KMS-11 (cell line): ENCODE results near the gene RAB11FIP2.

ENCODE experiments used
- H2AFZ ChIP-seq: fragments of 200-600 bp; sonication (generic); 2 replicates; pipeline ENCODE4 v1.6.1; 2016; ENCODE audit warnings: antibody characterized with exemption, mixed run types, low read depth
- H3K27ac ChIP-seq: fragments of 200-600 bp; sonication (generic); 2 replicates; pipeline ENCODE4 v1.6.1; 2016; ENCODE audit warnings: mild to moderate bottlenecking, mixed run types
- H3K27me3 ChIP-seq: fragments of 200-600 bp; sonication (generic); 2 replicates; pipeline ENCODE4 v1.6.1; 2017; ENCODE audit warnings: mild to moderate bottlenecking, low read depth, mixed run types, moderate library complexity; ENCODE audit not compliant: insufficient read depth
- H3K36me3 ChIP-seq: fragments of 200-600 bp; sonication (generic); 2 replicates; pipeline ENCODE4 v1.6.1; 2017; ENCODE audit warnings: mild to moderate bottlenecking, mixed run types; ENCODE audit not compliant: insufficient read depth
- H3K4me1 ChIP-seq: fragments of 200-600 bp; sonication (generic); 2 replicates; pipeline ENCODE4 v1.6.1; 2016; ENCODE audit warnings: mild to moderate bottlenecking, low read depth, mixed run types; ENCODE audit not compliant: poor library complexity, severe bottlenecking
- H3K4me2 ChIP-seq: fragments of 200-600 bp; sonication (generic); 2 replicates; pipeline ENCODE4 v1.7.0; 2016; ENCODE audit warnings: mild to moderate bottlenecking, mixed run types
- H3K4me3 ChIP-seq: fragments of 200-600 bp; sonication (generic); IDR thresholded peaks from 2 replicates; pipeline ENCODE4 v1.6.1; 2017; ENCODE audit warnings: low read depth, low read length, mixed read lengths; ENCODE audit not compliant: insufficient read depth
- H3K79me2 ChIP-seq: fragments of 200-600 bp; sonication (generic); 2 replicates; pipeline ENCODE4 v1.6.1; 2016; ENCODE audit warnings: low read depth, mixed run types; ENCODE audit not compliant: insufficient read depth
- H3K9ac ChIP-seq: fragments of 200-600 bp; sonication (generic); 2 replicates; pipeline ENCODE4 v1.6.1; 2016; ENCODE audit warnings: mild to moderate bottlenecking, mixed run types
- H4K20me1 ChIP-seq: fragments of 200-600 bp; sonication (generic); 2 replicates; pipeline ENCODE4 v1.6.1; 2016; ENCODE audit warnings: mild to moderate bottlenecking, mixed run types; ENCODE audit not compliant: insufficient read depth
- CTCF ChIP-seq: fragments of 200-600 bp; sonication (generic); conservative IDR thresholded peaks from 2 replicates; pipeline ENCODE4 v1.6.1; 2017; ENCODE audit warnings: low read depth, mild to moderate bottlenecking, antibody characterized with exemption, low read length, moderate library complexity, mixed read lengths

Gene RAB11FIP2

GRCh38 chr10:117988814-117989213, 57.9 kb downstream of the RAB11FIP2 start:
- no peak overlapping the region for H2AFZ ChIP-seq
- TF ChIP-seq CTCF, result no peak
- no peak overlapping the region for H3K4me3 ChIP-seq
- no peaks in the 10 kb centered on the region for H3K27me3 ChIP-seq
- no peaks in the 10 kb centered on the region for H3K36me3 ChIP-seq
- H4K20me1 ChIP-seq, result no peaks in the 10 kb centered on the region
- no peak overlapping the region for H3K4me2 ChIP-seq
- H3K9ac ChIP-seq, result no peak overlapping the region
- H3K79me2 ChIP-seq, result no peaks in the 10 kb centered on the region
- peaks cover 36% of the 10 kb centered on the region for H3K4me1 ChIP-seq
- no peak overlapping the region for H3K27ac ChIP-seq

- Histone ChIP-seq H3K9ac (no peak overlapping the region), H3K79me2 (no peaks in the 10 kb centered on the region), H3K4me2 (no peak overlapping the region), H3K4me1 (peaks cover 21% of the 10 kb centered on the region), H3K36me3 (no peaks in the 10 kb centered on the region), H3K27ac (no peak overlapping the region), H3K4me3 (no peak overlapping the region), H3K27me3 (no peaks in the 10 kb centered on the region), H2AFZ (no peak overlapping the region), H4K20me1 (no peaks in the 10 kb centered on the region)
- TF ChIP-seq CTCF, result no peak
Observed at GRCh38 chr10:117987244-117987909, 59.4 kb downstream of the RAB11FIP2 start.

- Histone ChIP-seq H3K27me3 (no peaks in the 10 kb centered on the region), H3K27ac (no peak overlapping the region), H3K4me1 (no peaks in the 10 kb centered on the region), H4K20me1 (no peaks in the 10 kb centered on the region), H3K36me3 (no peaks in the 10 kb centered on the region), H3K9ac (no peak overlapping the region), H3K4me3 (no peak overlapping the region), H3K4me2 (no peak overlapping the region), H3K79me2 (no peaks in the 10 kb centered on the region), H2AFZ (no peak overlapping the region)
- no peak for TF ChIP-seq CTCF
Observed at GRCh38 chr10:117983961-117984360, 62.8 kb downstream of the RAB11FIP2 start.

GRCh38 chr10:117980755-117981702, 65.7 kb downstream of the RAB11FIP2 start:
- no peaks in the 10 kb centered on the region for H3K4me1 ChIP-seq
- H3K4me2 ChIP-seq, result no peak overlapping the region
- H3K27me3 ChIP-seq, result no peaks in the 10 kb centered on the region
- H4K20me1 ChIP-seq, result no peaks in the 10 kb centered on the region
- H3K79me2 ChIP-seq, result no peaks in the 10 kb centered on the region
- H3K4me3 ChIP-seq, result no peak overlapping the region
- H3K9ac ChIP-seq, result no peak overlapping the region
- no peak for TF ChIP-seq CTCF
- H2AFZ ChIP-seq, result no peak overlapping the region
- H3K36me3 ChIP-seq, result no peaks in the 10 kb centered on the region
- H3K27ac ChIP-seq, result no peak overlapping the region
